Coronary artery (tissue), 2 donors: ENCODE data around the gene RBM47.

Source experiments
- DNase-seq: peaks from one replicate; pipeline ENCODE4 v3.0.0-alpha.2; 2017; ENCODE audit warnings: low spot score
- H3K27ac ChIP-seq, 2 donors: fragments of 200-600 bp; sonication (generic); one replicate each; pipeline ENCODE4 v1.5.1; 2016 to 2019
- H3K4me3 ChIP-seq: fragments of 200-600 bp; sonication (generic); 2 replicates; pipeline ENCODE4 v1.5.1; 2016; ENCODE audit warnings: mild to moderate bottlenecking, moderate library complexity
- TF ChIP-seq, protein P1 (sequence below): fragments of 200-600 bp; sonication (generic); IDR thresholded peaks from one replicate; pipeline ENCODE4 v1.5.1; 2019; ENCODE audit warnings: antibody characterized with exemption

Gene RBM47

DNA sequence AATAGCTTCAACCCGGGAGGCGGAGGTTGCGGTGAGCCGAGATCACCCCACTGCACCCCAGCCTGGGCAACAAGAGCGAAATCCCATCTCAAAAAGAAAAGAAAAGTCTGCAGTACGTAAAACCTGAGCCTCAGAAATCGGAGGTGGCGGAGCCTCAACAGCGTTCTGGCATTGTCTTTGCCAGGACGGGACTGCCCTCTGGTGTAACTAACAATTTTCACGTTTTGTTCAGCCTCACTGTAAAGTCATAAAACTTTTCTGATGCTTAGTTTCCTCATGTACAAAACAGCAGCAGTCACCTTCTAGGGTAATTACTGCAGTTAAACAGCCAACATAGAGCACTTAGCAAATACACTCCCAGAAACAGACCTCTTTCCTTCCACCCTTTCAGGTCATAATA is 121.7 kb downstream of the RBM47 start:
- TF ChIP-seq, protein P1, sequence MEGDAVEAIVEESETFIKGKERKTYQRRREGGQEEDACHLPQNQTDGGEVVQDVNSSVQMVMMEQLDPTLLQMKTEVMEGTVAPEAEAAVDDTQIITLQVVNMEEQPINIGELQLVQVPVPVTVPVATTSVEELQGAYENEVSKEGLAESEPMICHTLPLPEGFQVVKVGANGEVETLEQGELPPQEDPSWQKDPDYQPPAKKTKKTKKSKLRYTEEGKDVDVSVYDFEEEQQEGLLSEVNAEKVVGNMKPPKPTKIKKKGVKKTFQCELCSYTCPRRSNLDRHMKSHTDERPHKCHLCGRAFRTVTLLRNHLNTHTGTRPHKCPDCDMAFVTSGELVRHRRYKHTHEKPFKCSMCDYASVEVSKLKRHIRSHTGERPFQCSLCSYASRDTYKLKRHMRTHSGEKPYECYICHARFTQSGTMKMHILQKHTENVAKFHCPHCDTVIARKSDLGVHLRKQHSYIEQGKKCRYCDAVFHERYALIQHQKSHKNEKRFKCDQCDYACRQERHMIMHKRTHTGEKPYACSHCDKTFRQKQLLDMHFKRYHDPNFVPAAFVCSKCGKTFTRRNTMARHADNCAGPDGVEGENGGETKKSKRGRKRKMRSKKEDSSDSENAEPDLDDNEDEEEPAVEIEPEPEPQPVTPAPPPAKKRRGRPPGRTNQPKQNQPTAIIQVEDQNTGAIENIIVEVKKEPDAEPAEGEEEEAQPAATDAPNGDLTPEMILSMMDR = no peak
- Histone ChIP-seq H3K27ac (no peak overlapping the region), H3K4me3 (no peak overlapping the region)
- DNase-seq = no peak

DNA sequence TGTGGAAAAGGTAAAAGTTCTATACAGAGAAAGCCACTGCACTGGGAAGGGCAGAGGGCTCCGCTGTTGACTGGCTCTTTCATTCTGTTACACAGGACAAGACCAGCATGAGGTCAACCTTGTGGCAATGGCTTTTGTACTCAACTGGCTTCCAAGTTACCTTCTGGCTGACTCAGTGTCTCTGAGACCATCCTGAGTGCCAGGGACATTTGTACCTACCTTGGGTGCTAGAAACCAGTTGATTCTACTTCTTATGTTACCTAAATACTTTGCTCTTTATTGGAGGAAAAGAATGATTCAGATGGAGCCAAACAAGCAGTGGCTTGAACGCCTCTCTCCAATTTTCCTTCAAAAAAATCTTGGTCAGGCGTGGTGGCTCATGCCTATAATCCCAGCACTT is 123.2 kb downstream of the RBM47 start:
- TF ChIP-seq, protein P1 = no peak
- Histone ChIP-seq H3K4me3 (no peak overlapping the region), H3K27ac (no peak overlapping the region)
- DNase-seq = no peak

DNA sequence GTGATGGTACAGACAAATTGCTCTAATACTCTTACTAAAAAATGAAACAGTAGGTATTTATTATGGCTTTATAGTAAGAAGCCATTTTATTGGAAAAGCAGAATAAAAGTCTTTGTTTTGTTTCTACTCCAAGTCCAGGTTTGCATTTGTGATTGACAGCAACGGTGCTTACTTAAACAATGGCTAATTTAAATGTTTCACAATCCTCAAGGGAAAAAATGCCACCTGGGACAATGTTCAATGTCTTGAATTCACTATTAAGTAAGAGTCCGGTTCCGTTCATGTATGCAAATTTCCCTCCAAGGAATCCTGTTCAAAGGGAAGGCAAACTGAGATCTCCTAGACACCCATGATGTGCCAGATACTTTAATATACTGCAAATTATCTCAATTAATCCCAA is 123.6 kb downstream of the RBM47 start:
- no peak for DNase-seq
- TF ChIP-seq, protein P1 = no peak
- H3K27ac ChIP-seq = no peak overlapping the region
- no peak overlapping the region for H3K4me3 ChIP-seq

DNA sequence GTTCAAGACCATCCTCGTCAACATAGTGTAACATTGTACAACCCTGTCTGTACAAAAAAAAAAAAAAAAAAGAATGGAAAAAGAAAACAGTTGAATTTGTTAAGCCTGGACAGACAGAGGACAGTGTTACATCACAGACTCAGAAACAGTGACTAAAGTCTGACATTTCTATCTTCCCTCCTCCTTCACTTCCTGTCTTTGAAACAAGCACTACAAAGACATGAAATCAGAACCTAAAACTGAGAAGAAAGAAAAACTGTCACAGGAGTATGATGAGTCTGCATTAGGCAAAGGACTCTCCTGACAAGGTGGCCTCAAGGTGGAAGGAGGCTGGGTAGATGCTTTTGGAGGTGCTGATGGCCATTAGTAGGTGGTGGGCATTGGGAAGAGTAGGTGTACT is 126.7 kb downstream of the RBM47 start:
- TF ChIP-seq, protein P1 = no peak
- no peak overlapping the region for H3K4me3 ChIP-seq
- DNase-seq = no peak
- no peak overlapping the region for H3K27ac ChIP-seq

DNA sequence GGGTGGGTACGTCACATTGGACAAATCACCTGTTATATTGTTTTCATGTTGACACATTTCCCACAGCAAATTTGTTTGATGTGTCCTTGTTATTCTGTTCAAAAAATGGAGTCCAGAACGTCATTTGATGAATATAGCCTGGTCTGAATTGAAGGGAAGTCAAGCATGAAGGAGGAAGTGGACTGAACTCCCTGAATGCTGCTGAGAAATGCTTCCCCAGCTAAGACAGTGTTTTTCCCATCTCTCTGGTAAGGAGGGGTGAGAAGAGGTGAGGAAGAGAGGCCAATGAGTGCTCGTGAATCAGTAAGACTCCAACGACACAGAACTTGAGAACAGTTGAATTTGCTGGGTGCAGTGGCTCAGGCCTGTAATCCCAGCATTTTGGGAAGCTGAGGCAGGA is 127.4 kb downstream of the RBM47 start:
- TF ChIP-seq, protein P1 = no peak
- no peak for DNase-seq
- no peak overlapping the region for H3K4me3 ChIP-seq
- no peak overlapping the region for H3K27ac ChIP-seq

DNA sequence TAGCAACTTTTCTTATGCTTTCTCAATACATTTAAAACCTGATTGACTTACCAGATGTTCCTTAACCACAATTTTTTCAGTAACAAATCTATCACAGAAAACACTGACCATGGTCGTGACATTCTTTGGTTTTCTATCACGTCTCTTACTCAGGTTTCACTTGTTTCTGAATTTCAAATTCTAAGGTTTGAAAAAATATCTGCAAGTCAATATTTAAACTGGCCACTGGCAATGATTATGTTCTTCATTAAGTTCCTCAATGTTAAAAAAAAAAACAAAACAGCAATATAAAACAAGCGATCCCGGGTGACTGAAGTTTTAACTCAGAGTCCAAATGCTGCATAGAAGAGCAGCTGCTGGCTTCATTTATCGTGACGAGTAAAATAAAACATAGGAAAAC is 128.9 kb downstream of the RBM47 start:
- Histone ChIP-seq H3K27ac (no peak overlapping the region), H3K4me3 (no peak overlapping the region)
- TF ChIP-seq, protein P1 = no peak
- DNase-seq = no peak

DNA sequence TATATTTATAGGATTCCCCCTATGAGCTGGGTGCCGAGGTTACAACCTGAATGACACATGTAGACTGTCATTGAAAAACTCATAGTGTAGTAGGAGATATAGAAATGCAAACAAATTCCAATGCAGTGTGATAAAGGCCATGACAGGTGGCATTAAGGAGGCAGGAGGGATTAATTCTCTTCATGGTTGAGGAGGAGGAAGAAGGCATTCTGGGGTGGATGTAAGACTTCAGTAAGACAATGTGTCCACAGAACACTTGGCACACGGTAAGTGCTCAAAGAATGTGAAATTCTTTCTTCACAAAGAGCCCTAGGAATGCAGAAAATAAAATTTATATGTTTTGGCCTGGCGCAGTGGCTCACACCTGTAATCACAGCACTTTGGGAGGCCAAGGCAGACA is 136.5 kb downstream of the RBM47 start:
- H3K27ac ChIP-seq = no peak overlapping the region
- no peak for DNase-seq
- TF ChIP-seq, protein P1 = no peak
- H3K4me3 ChIP-seq = no peak overlapping the region
